Neuronal stem cell (in vitro differentiated cells): ENCODE results near the gene NUDT2.

Source experiments
- DNase-seq: peaks from one replicate; pipeline ENCODE4 v3.0.0-alpha.2; 2013; ENCODE audit warnings: low spot score
- H2AFZ ChIP-seq: one replicate; pipeline ENCODE4 v1.6.1; 2013; ENCODE audit warnings: mild to moderate bottlenecking, low read length, inconsistent platforms
- H2AK5ac ChIP-seq: 2 replicates; pipeline ENCODE4 v1.6.1; 2013; ENCODE audit warnings: low read depth, mild to moderate bottlenecking, inconsistent platforms, low read length, moderate library complexity, mixed read lengths
- H2BK120ac ChIP-seq: 2 replicates; pipeline ENCODE4 v1.6.1; 2013; ENCODE audit warnings: low read depth, mild to moderate bottlenecking, inconsistent platforms, low read length, moderate library complexity, mixed read lengths
- H2BK12ac ChIP-seq: one replicate; pipeline ENCODE4 v1.6.1; 2013; ENCODE audit warnings: low read length, inconsistent platforms
- H2BK15ac ChIP-seq: 2 replicates; pipeline ENCODE4 v1.6.1; 2013; ENCODE audit warnings: mild to moderate bottlenecking, low read length, inconsistent platforms, mixed read lengths
- H2BK5ac ChIP-seq: one replicate; pipeline ENCODE4 v1.6.1; 2013; ENCODE audit warnings: inconsistent platforms, mild to moderate bottlenecking, low read length, moderate library complexity
- H3K14ac ChIP-seq: one replicate; pipeline ENCODE4 v1.6.1; 2013; ENCODE audit warnings: low read length, inconsistent platforms
- H3K18ac ChIP-seq: 2 replicates; pipeline ENCODE4 v1.6.1; 2013; ENCODE audit warnings: low read length, inconsistent platforms
- H3K23ac ChIP-seq: 2 replicates; pipeline ENCODE4 v1.6.1; 2013; ENCODE audit warnings: low read depth, mild to moderate bottlenecking, mixed read lengths, low read length, inconsistent platforms; ENCODE audit not compliant: poor library complexity
- H3K27ac ChIP-seq: replicated peaks from 3 replicates; pipeline ENCODE4 v1.5.1; 2013; ENCODE audit warnings: low read length, inconsistent platforms
- H3K27me3 ChIP-seq, 3 experiments: 2 replicates each; pipeline ENCODE4 v1.6.1; 2013; ENCODE audit warnings: low read length in 3 of 3, mild to moderate bottlenecking in 2 of 3, inconsistent platforms in 1 of 3, low read depth in 1 of 3, mixed read lengths in 1 of 3, moderate library complexity in 1 of 3; ENCODE audit not compliant: control insufficient read depth in 3 of 3, insufficient read depth in 3 of 3
- H3K36me3 ChIP-seq, 2 donors: replicated peaks in 1 of 2; 2 replicates each; pipeline ENCODE4 v1.6.1; 2013; ENCODE audit warnings: low read length in 2 of 2; ENCODE audit not compliant: control insufficient read depth in 2 of 2, insufficient read depth in 2 of 2
- H3K4ac ChIP-seq: 2 replicates; pipeline ENCODE4 v1.6.1; 2013; ENCODE audit warnings: inconsistent platforms, mild to moderate bottlenecking, low read length, moderate library complexity
- H3K4me1 ChIP-seq, 2 donors: 1 replicate in 1 of 2; 2 replicates in 1 of 2; pipeline ENCODE4 v1.6.1; 2013; ENCODE audit warnings: low read length in 2 of 2, low read depth in 1 of 2; ENCODE audit not compliant: control insufficient read depth in 2 of 2, insufficient read depth in 1 of 2
- H3K4me2 ChIP-seq: one replicate; pipeline ENCODE4 v1.6.1; 2013; ENCODE audit warnings: mild to moderate bottlenecking, low read length, inconsistent platforms; ENCODE audit not compliant: insufficient read depth, poor library complexity, severe bottlenecking
- H3K4me3 ChIP-seq, 2 donors: 2 replicates each; pipeline ENCODE4 v1.5.1; 2013; ENCODE audit warnings: low read length in 2 of 2, mild to moderate bottlenecking in 2 of 2, inconsistent platforms in 1 of 2, moderate library complexity in 1 of 2
- H3K79me1 ChIP-seq: one replicate; pipeline ENCODE4 v1.6.1; 2013; ENCODE audit warnings: low read depth, mild to moderate bottlenecking, inconsistent platforms, low read length, moderate library complexity
- H3K9ac ChIP-seq: one replicate; pipeline ENCODE4 v1.6.1; 2013; ENCODE audit warnings: mild to moderate bottlenecking, low read depth, low read length, inconsistent platforms; ENCODE audit not compliant: poor library complexity
- H3K9me3 ChIP-seq, 2 donors: replicated peaks in 1 of 2; 2 replicates each; pipeline versions ENCODE3 to v1.6.1; 2013; ENCODE audit warnings: low read length in 2 of 2, mild to moderate bottlenecking in 2 of 2, inconsistent platforms in 1 of 2, low read depth in 1 of 2, mixed read lengths in 1 of 2, moderate library complexity in 1 of 2; ENCODE audit not compliant: control insufficient read depth in 2 of 2, insufficient read depth in 1 of 2
- H4K8ac ChIP-seq: one replicate; pipeline ENCODE4 v1.6.1; 2013; ENCODE audit warnings: low read depth, mild to moderate bottlenecking, inconsistent platforms, low read length, moderate library complexity
- H4K91ac ChIP-seq: one replicate; pipeline ENCODE4 v1.6.1; 2013; ENCODE audit warnings: low read length, low read depth, mild to moderate bottlenecking, inconsistent platforms; ENCODE audit not compliant: poor library complexity
- WGBS, 2 donors: extraction: QIAGEN DNeasy Blood & Tissue Kit; methylation state at CpG; one replicate each; pipeline ENCODE4 v1.1.7; 2013; ENCODE audit warnings: missing lambda C conversion rate in 2 of 2, mixed read lengths in 1 of 2; ENCODE audit not compliant: insufficient read length in 2 of 2, insufficient replicate concordance in 1 of 2; ENCODE audit errors: extremely low coverage in 2 of 2; 5-methylcytosine and 5-hydroxymethylcytosine counted together

Gene NUDT2

GRCh38 chr9:34370335-34370969, 41.1 kb downstream of the NUDT2 start:
- Histone ChIP-seq H3K4me1 (no peaks in the 10 kb centered on the region), H2BK15ac (no peak overlapping the region), H3K4me2 (no peak overlapping the region), H3K27ac (no peak overlapping the region), H3K18ac (peak overlapping the region; percentile 41), H3K14ac (peak overlapping the region; percentile 12), H3K23ac (peak overlapping the region; percentile 76), H2BK120ac (no peak overlapping the region), H2AK5ac (peak overlapping the region; percentile 21), H3K9me3 (peaks cover 5 to 37% of the 10 kb centered on the region in 2 donors), H4K91ac (peak overlapping the region; percentile 7), H2BK12ac (no peak overlapping the region), H3K27me3 (peaks cover 0 to 8% (median 3%) of the 10 kb centered on the region in 3 experiments), H2AFZ (no peak overlapping the region), H3K9ac (no peak overlapping the region), H4K8ac (no peak overlapping the region), H3K79me1 (no peaks in the 10 kb centered on the region), H2BK5ac (no peak overlapping the region), H3K4me3 (no peak overlapping the region), H3K36me3 (peaks cover 0 to 8% of the 10 kb centered on the region in 2 donors), H3K4ac (no peak overlapping the region)
- DNase-seq: no peak
- WGBS, 2 donors: no CpG with 5 or more reads among the region's 23 CpGs

- Histone ChIP-seq H3K4ac (no peak overlapping the region), H3K14ac (peak overlapping the region; percentile 28), H3K9ac (no peak overlapping the region), H3K18ac (peak overlapping the region; percentile 41), H3K4me2 (no peak overlapping the region), H4K8ac (peak overlapping the region; percentile 89), H3K4me3 (peak overlapping the region in 1 of 2 donors; percentile 37), H3K9me3 (peaks cover 5 to 36% of the 10 kb centered on the region in 2 donors), H3K79me1 (no peaks in the 10 kb centered on the region), H3K27me3 (peaks cover 0 to 16% (median 10%) of the 10 kb centered on the region in 3 experiments), H2BK15ac (peak overlapping the region; percentile 22), H2BK5ac (no peak overlapping the region), H2BK120ac (no peak overlapping the region), H2AK5ac (peak overlapping the region; percentile 64), H3K4me1 (peaks cover 3 to 4% of the 10 kb centered on the region in 2 donors), H2BK12ac (no peak overlapping the region), H3K23ac (peak overlapping the region; percentile 76), H4K91ac (peak overlapping the region; percentile 27), H3K27ac (no peak overlapping the region), H3K36me3 (peaks cover 0 to 8% of the 10 kb centered on the region in 2 donors), H2AFZ (no peak overlapping the region)
- DNase-seq: no peak
- no CpG with 5 or more reads among the region's 105 CpGs for WGBS, 2 donors
Measured at GRCh38 chr9:34370970-34371880, 41.9 kb downstream of the NUDT2 start.

- Histone ChIP-seq H2AK5ac (peak overlapping the region; percentile 64), H3K14ac (peak overlapping the region; percentile 47), H3K79me1 (no peaks in the 10 kb centered on the region), H3K4me2 (no peak overlapping the region), H3K4ac (no peak overlapping the region), H2BK5ac (no peak overlapping the region), H3K9me3 (peaks cover 5 to 32% of the 10 kb centered on the region in 2 donors), H3K9ac (no peak overlapping the region), H3K4me3 (peak overlapping the region in 1 of 2 donors; percentile 37), H3K27ac (no peak overlapping the region), H2BK12ac (peak overlapping the region; percentile 68), H2AFZ (no peak overlapping the region), H3K4me1 (peaks cover 5 to 6% of the 10 kb centered on the region in 2 donors), H4K91ac (peak overlapping the region; percentile 27), H4K8ac (no peak overlapping the region), H3K27me3 (peaks cover 0 to 22% (median 10%) of the 10 kb centered on the region in 3 experiments), H3K18ac (no peak overlapping the region), H2BK15ac (peak overlapping the region; percentile 22), H3K36me3 (peaks cover 0 to 8% of the 10 kb centered on the region in 2 donors), H2BK120ac (no peak overlapping the region), H3K23ac (peak overlapping the region; percentile 76)
- no CpG with 5 or more reads among the region's 60 CpGs for WGBS, 2 donors
- DNase-seq: no peak
Measured at GRCh38 chr9:34371886-34372466, 42.6 kb downstream of the NUDT2 start.
